ENCODE measurements around the gene DNMT1.

DNMT1 gene

GRCh38 chr19:10138879-10139795 is 55.6 kb downstream of the DNMT1 start:
- no peak for DNase-seq

GRCh38 chr19:10137751-10138682 is 56.7 kb downstream of the DNMT1 start:
- no peak for DNase-seq

DNA sequence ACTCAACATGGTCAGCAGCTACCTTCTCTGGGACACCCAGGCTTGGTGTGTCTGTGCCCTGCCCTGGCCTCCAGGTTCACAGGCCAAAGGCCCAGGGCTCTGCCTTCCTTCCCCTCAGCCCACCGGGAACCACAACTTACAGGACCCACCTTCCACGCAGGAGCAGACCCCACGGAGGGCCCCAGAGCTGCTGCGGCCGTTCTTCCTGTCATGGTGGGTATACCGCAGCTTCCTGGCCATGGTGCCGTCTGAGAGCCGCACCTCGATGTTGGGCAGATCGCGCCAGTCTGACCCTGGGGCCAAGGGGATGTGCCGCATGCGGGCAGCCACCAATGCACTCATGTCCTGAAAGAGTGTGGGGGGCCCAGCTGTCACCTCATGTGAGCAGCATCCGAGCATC is 57.8 kb downstream of the DNMT1 start:
- DNase-seq = no peak

DNA sequence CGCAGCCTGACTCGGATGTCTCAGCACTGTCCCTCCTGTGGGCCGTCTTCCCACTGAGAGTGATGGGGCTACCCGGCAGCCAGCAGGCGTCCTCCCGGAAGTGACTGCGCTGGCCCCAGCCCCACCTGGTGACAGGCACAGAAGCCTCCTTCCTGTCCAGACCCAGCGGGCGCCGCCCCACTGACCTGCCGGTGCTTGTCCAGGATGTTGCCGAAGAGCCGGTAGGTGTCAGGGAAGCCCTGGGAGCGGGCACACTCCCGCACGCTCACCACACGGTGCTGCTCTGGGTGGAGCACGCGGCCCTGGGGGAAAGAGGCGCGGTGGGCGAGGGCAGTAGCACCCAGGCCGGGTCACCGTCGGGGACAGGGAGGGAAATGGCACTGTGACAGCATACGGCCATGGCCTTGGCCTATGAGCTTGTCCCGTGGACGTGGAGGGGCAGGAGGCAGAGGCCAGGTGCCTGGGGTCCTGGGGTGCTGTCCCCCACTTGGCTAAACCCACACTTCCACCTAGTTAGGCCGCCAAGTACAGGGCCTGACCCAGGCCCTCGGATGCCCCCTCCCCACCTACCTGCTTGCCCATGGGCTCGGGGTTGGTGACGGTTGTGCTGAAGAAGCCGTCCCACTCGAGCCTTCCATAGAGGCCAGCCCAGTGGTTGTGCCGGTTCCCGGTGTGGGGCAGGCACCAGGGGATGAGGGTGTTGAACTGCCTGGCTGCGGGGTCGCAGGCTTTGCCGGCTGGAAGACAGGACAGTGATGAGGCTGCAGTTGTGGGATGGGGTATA is 59.0 kb downstream of the DNMT1 start:
- no peak for DNase-seq

- DNase-seq = no peak
Measured at GRCh38 chr19:10134040-10134439, 60.7 kb downstream of the DNMT1 start.

- no peak for DNase-seq
Measured at GRCh38 chr19:10133596-10133995, 61.2 kb downstream of the DNMT1 start.

- DNase-seq = no peak
Measured at GRCh38 chr19:10132905-10133304, 61.8 kb downstream of the DNMT1 start.

DNA sequence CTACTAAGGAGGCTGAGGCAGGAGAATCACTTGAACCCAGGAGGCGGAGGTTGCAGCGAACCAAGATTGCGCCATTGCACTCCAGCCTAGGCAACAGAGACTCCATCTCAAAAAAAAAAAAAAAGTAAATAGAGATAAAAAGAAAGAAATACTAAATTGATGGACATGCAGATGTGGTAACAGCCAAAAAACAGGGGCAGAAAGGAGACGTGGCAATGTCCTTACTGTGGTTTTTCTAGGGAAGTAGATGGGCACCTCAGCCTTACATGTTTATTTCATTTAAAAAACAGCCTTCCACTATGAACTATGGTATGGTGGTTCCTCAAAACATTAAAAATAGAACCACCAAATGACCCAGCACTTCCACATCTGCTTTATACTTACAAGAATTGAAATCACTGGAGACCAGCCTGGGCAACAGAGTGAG is 68.5 kb downstream of the DNMT1 start:
- no peak for DNase-seq

DNA sequence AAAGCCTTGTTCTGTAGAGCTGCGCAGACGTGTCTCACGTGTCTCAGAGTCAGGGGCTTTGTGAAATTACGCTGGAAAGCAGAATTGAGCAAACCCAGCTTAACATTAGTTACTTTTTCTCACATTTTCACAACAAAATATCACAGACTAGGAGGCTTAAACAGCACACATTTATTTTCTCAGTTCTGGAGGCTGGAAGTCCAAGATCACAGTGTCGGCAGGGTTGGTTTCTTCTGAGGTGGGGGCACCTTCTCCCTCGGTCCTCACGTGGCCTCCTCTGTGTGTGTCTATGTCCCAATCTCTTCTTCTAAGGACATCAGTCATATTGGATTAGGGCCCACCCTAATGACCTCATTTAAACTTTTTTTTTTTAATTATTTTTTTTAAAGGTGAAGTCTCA is 70.3 kb downstream of the DNMT1 start:
- DNase-seq = no peak

- DNase-seq = no peak
Measured at GRCh38 chr19:10122045-10122444, 72.7 kb downstream of the DNMT1 start.

- DNase-seq = no peak
Measured at GRCh38 chr19:10120538-10121189, 74.1 kb downstream of the DNMT1 start.

- DNase-seq = no peak
Measured at GRCh38 chr19:10118960-10119359, 75.8 kb downstream of the DNMT1 start.

DNA sequence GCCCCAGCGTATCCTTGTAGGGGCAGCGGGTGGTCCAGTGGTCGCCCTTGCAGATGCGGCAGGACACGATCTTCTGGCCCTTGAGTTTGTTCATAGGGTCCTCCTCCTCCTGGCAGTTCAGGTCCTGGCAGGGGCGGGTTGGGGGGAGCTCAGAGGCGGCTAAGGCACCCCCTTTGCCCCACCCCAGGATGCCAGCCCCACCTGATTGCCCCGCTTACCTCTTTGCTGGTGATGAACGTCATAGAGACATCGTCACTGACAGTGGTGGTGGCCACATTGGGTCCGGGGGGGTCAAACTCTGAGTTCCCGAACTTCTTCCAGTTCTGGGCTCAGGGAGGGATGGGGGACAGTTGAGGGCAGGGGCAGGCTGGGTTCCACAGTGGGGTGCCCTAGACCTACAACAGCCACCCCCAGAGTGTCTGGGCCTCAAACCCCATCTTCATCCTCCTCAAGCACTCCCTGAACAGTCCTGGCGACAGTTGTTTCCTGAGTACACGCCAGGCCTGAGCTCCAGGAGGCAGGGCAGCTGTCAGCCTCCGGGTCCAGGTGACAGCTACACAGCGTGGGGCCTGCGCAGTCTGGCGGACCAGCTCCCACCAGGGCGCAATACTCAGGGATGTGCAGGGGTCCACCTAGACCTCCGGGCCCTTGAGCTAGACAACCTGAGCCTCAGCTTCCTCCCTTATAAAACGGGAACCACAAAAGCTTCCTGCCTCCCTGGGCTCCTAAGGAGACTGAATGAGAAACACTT is 77.7 kb downstream of the DNMT1 start:
- DNase-seq = no peak

DNA sequence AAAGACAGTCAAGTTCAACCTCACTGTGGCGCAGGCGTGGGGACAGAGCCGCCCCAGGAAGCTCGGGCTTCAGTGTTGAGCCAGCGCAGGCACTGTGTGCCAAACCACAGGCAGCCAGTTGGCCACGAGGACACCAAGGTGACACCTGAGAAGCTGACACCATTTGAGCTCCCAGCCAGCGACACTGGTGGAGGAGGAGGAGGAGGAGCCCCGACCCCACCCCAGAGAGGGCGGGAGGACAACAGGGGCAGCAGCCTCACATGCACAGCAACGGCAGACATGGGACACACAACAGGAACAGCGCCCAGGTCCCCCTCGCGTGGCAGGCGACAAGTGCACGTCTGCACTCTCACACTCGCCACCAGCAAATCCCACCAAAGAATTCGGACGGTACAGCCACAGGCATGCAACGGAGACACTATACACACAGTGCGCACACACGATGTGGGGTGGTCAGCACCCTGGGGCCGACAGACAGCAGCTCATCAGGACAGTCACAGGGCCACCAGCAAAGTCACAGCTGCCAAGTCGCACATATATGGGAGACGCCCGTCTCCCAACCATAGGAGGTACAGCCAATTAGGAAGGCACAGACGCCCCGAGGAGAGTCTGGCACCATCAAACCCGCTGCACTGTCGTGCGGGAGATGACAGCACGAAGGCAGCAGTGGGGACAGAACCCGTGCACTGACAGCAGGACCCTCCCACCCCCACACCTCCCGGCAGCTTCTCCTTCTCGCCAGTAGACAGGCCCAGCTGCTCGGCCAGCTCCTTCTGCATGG is 78.5 kb downstream of the DNMT1 start:
- no peak for DNase-seq

- DNase-seq = no peak
Measured at GRCh38 chr19:10115392-10116084, 79.2 kb downstream of the DNMT1 start.

DNA sequence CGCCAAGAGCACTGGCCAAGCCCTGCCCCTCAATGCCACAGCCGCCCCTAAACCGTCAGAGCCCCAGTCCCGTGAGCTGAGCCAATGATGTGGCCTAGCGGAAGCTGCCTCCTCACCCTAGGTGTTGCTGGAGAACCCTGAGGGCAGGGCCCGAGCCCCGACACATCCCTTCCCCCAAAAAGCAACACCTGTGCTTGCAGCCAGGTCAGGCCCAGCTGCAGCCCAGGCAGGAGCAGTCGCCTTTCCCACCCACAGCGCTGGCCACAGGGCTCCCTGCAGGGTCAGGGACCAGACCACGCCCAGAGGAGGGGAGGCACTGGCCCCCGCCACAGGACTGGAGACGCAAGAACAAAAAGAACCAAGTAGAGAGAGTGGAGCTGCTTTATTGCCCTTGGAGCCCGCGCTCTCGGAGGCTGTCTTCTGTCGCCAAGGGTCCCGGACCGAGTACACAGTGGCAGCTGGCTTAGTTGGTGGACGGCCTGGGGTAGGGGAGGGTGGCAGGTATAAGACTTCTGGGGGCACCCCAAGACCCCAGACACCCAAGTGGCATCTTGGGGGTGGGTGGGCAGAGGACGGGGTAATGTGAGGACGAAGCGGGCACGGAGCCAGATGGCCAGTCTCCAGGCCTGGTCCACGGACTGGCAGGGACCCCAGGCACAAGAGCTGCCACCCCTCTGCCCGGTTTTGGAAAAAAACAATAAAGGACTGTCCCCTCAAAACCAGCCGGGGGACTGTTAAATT is 79.9 kb downstream of the DNMT1 start:
- DNase-seq = no peak

DNA sequence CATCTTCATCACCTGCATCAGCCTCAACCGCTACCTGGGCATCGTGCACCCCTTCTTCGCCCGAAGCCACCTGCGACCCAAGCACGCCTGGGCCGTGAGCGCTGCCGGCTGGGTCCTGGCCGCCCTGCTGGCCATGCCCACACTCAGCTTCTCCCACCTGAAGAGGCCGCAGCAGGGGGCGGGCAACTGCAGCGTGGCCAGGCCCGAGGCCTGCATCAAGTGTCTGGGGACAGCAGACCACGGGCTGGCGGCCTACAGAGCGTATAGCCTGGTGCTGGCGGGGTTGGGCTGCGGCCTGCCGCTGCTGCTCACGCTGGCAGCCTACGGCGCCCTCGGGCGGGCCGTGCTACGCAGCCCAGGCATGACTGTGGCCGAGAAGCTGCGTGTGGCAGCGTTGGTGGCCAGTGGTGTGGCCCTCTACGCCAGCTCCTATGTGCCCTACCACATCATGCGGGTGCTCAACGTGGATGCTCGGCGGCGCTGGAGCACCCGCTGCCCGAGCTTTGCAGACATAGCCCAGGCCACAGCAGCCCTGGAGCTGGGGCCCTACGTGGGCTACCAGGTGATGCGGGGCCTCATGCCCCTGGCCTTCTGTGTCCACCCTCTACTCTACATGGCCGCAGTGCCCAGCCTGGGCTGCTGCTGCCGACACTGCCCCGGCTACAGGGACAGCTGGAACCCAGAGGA is 80.6 kb downstream of the DNMT1 start:
- no peak for DNase-seq

GRCh38 chr19:10113592-10113963 is 81.2 kb downstream of the DNMT1 start:
- no peak for DNase-seq
